Activated CD4-positive, CD25-positive, alpha-beta regulatory T cell treated with anti-CD3 and anti-CD28 coated beads, Interleukin-2, amount 50 U/mL, for 16 hours (primary cell): ENCODE results near the gene CDK10.
"Not testable (repeated sequence)": the region's sequence is repeated elsewhere in the genome, so short reads cannot be mapped to it uniquely, and the experiment has no call there.

Source experiments
- DNase-seq: peaks from one replicate; pipeline ENCODE4 v3.0.0-alpha.2; 2020; ENCODE audit warnings: low read depth, low spot score

CDK10 gene

DNA sequence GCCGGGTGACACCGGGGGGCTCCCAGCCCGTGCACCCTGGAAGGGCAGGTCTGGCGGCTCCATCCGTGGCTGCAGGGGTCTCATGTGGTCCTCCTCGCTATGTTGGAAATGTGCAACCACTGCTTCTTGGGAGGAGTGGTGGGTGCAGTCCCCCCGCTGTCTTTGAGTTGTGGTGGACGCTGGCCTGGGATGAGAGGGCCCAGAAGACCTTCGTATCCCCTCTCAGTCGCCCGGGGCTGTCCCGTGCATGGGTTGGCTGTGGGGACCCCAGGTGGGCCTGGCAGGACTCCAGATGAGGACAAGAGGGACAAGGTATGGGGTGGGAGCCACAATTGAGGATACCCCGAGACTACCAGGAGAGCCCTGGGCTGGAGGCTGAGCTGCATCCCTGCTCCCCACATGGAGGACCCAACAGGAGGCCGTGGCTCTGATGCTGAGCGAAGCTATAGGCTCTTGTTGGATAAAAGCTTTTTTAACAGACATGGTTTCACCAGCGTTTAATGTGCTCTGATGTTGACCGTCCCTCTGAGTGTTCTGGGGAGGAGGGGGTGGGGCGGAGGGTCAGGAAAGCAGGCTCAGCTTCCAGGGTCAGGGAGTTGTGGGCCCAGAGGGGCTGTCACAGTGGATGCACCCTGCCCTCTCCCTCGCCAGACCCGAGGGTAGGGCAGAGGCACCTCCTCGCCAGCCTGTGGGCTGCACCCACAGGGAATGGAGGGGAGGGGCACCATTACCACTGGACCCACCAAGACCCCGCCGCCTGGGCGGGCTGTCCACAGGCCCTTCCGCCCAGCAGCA lies 9.6 kb downstream of the CDK10 start:
- no peak for DNase-seq

DNA sequence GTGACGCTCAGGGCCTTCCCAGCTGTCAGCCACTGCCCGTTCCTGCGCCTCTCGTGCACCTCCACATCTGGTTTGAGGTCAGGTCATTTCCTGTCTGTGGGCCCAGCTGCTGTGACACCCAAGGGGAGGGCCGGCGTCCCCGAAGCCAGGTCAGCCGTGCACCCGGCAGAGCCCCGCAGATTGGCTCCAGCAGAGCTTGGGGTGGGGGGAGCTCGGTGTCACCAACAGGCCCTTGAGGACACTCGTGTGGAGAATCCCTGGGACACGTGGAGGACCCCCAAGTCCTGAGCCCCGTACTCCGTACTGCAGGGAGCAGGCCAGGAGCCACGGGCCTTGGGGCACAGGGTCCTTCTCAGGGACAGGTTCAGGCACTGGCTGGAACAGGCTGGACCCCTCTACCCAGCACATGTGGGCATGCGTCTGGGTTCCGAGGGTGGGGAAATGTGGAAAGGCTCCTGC lies 10.2 kb downstream of the CDK10 start:
- no peak for DNase-seq

DNA sequence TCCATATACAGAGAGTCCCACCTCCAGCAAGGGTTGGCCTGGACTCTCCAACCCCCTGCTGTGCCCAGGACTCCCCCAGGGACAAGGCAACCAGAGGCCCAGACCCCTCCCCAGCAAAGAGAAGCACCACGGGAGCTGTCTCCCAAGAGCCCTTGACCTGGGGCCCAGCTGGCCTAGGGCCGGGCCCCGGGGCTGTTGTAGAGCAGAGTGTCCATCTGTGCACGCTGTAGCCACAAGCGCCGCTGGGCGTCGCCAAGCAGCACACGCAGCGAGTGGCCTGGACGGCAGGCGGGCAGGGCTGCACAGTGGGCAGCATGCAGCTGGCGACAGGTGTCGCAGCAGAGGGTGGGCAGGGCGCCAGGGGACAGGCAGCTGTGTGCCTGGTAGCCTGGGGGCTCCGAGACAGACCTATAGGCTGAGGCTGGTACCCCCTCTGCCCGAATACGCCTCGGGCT lies 10.7 kb downstream of the CDK10 start:
- DNase-seq, result no peak

DNA sequence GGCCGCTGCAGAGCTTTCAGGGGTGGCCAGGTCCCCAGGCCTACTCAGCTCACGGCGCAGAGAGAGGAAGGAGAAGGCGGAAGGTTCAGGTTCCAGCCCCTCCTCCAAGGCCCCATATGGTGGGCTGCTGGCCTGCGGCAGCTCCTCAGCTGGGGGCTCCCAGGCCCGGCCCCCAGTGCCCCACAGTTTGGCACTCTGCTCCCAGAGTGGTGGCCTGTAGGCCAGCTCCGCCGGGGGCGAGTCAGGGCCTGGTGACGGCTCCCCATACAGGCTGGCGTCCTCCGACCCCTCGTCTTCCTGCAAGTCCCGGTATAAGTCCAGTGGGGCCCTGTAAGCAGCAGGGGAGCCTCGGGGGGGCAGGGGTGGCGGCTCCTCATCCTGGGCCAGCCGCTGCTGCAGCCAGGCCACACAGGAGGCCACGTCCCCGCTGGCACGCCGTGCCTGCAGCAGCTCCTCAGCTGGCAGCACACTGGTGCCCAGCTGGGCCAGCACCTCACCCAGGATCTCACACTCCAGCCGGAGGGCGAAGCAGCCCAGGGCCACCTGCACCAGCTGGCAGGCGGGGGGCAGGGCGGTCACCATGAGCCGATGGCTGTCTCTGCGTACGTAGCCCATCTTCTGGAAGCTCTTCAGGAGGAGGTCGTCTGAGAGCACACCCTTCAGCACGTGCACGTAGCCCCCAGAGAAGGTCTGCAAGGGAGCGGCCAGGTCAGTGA lies 11.3 kb downstream of the CDK10 start:
- DNase-seq, result no peak

DNA sequence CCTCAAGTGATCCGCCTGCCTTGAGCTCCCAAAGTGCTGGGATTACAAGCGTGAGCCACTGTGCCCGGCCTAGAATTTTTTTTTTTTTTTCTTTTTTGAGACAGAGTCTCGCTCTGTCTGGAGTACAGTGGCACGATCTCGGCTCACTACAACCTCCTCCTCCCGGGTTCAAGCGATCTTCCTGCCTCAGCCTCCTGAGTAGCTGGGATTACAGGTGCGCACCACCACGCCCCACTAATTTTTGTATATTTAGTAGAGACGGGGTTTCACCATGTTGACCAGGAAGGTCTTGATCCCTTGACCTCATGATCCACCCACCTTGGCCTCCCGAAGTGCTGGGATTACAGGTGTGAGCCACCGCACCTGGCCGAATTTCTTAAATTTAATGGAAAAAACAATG lies 12.2 kb downstream of the CDK10 start:
- DNase-seq, result not testable (repeated sequence)

DNA sequence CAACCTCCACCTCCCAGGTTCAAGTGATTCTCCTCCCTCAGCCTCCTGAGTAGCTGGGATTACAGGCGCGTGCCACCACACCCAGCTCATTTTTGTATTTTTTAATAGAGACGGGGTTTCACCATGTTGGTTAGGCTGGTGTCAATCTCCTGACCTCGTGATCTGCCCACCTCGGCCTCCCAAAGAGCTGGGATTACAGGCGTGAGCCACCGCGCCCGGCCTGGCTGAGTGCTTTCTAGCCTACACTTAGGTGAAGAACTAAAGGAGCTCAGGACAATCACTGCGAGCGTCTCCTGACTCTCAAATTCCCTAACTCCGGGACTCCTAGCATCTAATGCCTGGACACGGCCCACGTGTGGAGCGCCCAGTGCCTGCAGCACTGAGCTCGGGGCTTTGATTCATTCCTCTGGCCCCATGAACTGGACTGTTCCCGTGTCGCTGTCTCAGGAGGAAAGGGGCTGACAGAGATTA lies 13.2 kb downstream of the CDK10 start:
- not testable (repeated sequence) for DNase-seq

DNA sequence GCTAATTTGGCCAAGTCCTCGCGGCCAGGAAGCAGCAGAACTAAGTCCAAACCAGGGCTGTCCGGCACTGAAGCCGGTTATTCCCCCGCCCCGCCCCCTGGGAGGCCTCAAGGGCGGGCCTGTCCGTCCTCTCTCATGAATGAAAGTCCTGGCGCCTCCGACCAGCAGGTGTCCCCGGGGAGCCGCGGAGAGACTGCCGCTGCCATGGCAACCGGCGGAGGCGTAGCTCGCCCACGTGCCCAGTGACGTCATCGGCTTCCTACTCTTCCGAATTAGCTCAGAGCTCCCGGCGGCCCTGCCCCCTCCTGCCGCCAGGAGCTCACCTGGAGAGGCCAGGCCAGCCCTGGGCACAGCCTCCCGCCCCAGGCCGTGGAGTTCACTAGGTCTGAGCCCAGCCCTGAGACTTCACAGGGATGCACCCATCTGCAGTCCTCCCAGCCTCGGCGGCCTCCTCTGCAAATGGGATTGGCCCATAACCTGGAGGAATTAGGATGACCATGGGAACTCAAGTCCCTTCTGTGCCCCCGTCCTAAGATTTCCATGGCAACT lies 13.7 kb downstream of the CDK10 start:
- DNase-seq, result peak; percentile 91

DNA sequence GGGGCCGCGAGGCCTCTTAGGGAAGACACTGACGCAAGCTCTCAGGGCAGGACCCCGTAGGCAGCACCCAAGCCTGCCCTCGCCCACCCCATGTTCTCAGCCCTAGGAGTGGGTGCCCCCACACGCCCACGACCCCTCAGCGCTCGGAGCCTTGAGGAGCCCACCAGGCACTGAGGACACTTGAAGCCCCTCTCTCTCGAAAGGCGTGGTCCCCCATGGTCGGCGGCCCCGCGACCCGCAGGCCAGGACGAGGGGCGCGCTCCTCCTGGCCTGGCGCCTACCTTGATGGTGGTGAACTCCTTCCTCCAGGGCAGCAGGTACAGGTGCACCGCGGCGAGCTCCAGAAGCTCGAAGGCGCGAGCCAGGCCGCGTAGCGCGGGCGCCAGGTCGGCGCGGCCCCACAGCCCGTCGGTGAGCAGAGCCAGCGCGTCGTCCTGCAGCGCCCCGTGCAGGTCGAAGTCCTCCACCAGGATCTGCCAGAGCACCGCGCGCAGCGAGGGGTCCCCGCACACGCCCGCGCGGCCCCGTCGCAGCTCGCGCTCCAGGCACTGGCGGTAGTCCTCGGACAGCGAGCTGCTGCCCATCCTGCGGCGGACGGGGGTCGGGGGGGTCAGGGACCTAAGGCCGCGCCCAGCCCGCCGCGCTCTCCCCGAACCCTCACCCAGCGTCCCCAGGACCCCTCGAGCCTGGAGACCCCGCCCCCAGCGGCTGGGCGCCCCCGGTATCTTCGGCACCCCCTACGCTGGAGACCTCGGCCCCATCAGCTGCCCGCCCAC lies 14.3 kb downstream of the CDK10 start:
- no peak for DNase-seq

DNA sequence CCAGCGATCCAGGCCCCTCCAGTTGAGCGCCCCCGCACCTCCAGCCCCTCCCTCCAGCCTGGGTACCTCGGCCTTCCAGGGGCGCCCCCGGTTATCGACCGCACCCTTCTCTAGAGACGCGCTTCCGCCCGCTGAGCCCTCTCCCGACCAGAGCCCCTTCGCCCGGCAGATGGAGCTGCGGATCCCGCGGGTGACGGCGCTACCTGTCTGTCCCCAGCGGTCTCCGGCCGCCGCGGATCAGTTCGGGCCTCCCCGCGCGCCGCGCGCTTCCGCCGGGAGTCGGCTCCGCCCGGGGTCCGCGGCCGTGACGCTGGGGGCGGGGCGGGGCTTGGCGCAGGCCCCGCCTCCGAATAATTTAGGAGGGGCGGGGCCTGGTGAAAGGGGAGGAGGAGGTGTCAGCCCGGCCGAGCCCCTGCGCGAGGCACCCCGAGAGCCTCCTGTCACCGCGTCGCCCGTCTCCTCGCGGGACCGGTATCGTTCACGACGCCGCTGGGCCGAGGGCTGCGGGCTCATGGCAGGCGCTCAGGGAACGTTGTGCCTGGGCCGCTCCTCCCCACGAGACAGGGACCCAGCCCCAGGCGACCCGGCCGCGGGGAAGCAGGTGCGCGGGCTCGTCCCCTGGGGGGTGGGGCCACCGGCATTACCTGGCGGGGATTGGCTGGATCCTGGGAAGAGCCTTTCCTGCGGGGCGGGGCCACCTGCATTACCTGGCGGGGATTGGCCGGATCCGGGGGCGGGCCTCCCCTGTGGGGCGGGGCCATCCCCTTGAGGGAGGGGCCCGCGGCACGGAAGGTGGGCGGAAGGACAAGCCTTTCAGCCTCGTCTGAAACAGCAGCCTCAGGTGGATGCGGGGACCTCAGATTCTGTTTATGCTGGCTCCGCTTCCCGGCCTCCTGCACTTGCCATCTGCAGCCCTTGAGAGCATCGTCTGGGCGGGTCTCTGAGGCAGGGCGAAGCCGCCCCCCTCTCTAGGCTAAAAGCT lies 15.2 kb downstream of the CDK10 start, which contains the start of gene SPATA2L:
Gene SPATA2L (minus strand): TSS at position 281 of the 982 bp plus-strand sequence. CDS start 473 bp downstream, outside the sequence.
- peak; percentile 97 for DNase-seq

DNA sequence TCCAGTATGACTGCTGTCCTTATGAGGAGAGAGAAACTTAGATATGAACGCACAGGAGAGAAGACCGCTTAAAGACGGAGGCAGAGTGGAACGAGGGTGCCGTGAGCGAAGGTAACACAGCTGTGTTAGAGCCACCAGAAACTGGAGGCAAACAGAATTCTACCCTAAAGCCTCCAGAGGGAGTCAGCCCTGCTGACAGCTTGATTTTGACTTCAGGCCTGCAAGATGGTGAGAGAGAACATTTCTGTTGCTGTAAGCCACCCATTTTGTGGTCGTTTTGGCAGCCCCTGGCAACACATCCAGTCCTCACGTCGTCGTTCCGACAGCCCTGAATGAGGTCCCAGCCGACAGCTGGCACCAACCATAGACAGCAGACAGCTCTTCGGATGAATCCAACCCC lies 17.8 kb downstream of the CDK10 start:
- DNase-seq, result no peak

DNA sequence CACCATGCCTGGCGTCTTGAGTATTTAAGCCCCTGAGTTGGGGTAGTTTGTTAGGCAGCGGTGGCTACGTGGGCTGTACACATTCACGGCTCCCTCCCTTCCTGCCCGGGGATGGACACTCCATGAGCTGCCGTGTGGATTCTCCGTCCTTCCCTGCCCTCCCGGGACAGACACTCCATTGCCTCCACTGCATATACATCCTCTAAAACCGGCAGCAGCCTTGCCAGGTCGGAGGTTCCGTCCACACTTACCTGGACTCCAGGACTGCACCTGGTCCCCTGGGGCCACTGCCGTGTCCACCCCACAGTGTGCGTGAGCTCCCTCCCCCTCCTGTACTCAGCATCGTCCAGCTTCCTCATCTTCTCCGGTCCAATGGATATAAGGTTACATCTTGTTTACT lies 18.5 kb downstream of the CDK10 start:
- DNase-seq, result no peak

DNA sequence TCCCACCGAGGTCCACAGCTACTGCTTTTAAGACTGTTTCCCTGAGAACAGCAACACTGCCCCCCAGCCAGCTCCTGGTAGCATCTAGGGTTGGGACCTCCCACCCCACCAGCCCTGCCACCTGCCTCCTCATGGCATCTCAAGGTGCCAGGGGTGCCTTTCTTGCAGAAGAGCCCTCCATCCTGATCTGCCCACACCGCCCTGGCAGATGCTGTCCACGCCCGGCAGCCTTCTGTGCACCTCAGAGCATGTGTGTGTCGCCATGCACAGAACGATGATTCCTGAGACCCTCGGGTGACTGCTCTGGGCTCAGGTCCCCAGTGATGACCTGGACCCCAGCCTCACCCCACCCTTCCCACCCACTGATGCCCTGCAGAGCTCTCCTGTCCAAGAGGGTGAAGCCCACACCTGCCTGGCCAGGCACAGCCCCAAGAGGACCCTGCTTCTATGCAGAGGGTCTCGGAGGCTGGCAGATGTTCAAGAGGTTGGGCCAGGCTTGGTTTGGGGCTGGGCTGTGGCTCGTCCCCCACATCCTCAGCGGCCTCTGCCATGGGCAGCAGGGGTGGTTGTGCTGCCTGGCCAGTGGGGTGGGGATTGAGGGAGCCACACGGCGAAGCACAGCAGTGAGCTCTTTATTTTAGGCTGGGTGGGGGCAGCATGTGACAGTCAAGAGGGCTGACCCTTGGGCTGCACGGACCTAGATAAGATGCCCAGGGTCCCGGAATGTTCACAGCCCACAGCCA lies 20.2 kb downstream of the CDK10 start:
- DNase-seq, result no peak

DNA sequence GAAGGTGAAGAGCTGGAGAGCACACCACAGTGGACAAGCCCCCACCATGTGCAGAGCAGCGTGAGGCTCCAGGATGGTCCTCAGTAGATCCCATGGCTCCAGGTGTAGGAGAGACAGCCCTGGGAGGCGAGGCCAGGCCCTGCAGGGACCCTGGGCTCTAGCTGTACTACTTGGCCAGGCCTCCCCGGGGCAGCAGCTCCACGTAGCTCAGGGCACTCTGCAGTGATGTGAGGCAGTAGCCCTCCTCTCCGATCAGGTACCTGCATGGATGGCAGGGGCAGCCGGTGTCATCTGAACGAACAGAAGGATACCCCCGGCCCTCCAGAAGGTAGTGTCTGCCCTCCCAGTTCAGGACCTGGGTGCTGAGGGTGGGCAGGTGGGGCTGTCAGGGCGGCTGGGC lies 21.2 kb downstream of the CDK10 start:
- DNase-seq, result no peak

DNA sequence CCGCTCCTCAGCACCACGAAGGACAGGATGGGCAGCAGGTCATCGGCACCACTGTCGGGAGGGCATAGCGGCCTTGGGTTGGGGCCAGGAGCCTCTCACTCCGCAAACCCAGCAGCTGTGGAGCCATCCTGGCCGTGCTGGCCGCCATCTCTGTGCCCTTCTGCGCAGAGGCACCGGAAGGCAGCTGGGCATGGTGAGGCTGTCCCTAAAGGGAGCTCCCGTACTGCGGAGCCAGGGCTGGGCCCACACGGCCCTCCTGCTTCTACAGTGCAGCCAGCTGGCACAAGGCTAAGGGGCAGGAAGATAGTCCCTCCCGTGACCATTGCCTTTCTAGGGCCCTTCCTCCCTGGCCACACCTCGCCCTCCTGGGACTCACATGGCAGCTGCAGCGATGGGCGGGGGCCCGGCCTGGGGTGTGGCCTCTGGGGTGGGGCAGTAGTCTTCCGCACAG lies 22.0 kb downstream of the CDK10 start:
- DNase-seq, result no peak

DNA sequence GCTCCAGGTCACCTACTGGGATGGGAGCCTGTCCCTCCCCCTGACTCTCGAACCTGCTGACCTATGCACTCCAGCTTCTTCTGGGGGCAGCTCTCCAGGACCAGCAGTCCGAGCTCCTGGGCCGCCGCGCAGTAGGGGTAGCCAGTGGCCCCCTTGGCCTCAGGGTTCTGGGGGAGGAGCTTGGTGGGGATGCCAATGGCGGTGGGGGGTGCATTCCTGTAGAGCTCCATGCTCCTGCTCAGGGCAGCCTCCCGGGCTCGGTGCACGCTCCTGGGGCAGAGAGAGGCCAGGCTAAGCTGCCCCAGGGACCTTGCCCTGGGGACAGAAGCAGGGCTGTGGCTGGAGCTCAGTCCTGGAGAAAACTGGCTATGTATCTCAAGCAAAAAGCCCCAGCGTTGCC lies 22.7 kb downstream of the CDK10 start:
- no peak for DNase-seq

DNA sequence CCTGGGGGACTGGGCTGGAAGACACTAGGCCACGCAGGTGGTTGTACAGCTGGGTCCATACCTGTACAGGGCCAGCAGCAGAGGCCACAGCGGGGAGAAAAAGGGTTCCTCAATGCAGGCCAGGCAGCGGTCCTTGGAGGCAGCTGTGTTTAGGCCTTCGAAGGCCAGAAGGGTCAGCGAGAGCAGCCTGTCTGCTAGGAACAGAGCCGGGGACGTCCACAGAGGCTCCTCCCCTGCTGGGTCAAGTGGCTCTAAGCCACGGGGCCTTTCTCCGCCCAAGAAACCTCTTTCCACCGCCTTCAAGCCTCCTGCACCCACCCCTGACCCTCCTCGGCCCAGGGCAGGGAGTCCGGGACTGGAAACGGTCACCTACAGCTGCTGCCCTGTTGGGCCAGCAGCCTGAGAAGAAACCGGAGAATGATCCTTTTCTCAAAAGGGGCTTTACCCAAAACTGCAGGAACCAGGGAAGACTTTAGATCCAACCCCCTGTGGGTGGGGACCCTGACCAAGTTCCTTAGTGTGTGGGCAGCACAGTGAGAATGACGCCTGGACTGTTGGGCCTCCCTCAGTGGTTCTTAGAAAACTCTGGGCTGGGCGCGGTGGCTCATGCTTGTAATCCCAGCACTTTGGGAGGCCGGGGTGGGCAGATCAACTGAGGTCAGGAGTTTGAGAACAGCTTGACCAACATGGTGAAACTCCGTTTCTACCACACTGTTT lies 23.4 kb downstream of the CDK10 start:
- no peak for DNase-seq

DNA sequence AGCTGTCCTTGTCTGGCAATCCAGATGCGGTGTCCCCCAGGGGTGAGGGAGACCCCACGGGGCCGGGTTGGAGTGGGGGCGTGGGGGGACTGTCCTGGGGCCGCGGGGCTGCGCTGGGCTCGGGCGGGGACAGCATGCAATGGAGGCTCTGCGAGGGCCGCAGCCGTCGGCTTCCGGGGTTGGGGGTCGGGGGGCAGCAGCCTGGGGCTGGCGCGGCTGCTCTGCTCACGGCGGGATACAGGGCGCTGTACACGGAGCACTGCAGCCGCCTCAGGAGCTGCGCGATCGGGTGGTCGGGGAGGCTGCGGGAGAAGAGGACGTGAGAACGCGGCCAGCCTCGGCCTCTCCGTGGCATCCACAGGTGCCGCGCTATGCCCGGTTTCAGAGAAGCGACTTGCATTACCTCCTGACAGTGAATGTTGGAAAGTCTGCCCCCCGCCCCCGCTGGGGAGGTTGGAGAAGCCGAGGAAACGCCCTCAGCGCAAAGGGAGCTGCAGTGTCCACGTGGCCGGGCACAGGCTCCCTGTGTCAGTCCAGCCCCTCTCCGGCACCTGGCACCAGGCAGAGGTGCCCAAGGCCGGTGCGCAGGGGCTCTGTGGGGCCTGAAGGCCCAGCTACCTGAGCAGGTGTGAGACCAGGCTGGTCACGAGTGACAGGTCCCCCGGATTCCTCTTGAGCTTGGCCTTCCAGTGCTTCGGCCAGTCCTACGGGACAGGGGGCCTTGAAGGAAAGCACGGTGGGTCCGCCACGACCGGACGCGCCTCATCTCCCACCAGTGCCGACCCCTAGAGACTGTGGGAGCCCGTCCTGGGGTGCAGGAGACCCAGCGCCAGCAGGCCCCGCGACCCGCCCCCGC lies 24.4 kb downstream of the CDK10 start:
- no peak for DNase-seq
